Adrenal gland (tissue), 5 donors: ENCODE measurements around the gene GDPD4.

Source experiments
- CTCF ChIP-seq, 6 experiments: fragments of 450-650 bp in 4 of 6; fragments of 200-600 bp in 2 of 6; sonication (generic) in 1 of 6; IDR thresholded peaks; 1 replicate in 5 of 6; 2 replicates in 1 of 6; pipeline versions ENCODE4 v1.5.1 to v1.8.0; 2016 to 2021; ENCODE audit warnings: antibody characterized with exemption in 6 of 6, mild to moderate bottlenecking in 2 of 6, moderate library complexity in 1 of 6
- POLR2A ChIP-seq, 2 donors: fragments of 450-650 bp; IDR thresholded peaks; one replicate each; pipeline ENCODE4 v1.6.1; 2017; ENCODE audit warnings: antibody characterized with exemption in 2 of 2, mild to moderate bottlenecking in 2 of 2, moderate library complexity in 1 of 2
- donor health status: DM: no; HTN: no; CAD: no.

GRCh38 chr11:77197626-77198320 lies 103.7 kb downstream of the GDPD4 start:
- TF ChIP-seq CTCF (IDR thresholded peaks at IDR 0.05) = no peak
- no peak for TF ChIP-seq POLR2A (IDR thresholded peaks at IDR 0.05)
